GM19025 (cell line): ENCODE data around the gene KHDC1L.
"Not testable (repeated sequence)": the region's sequence is repeated elsewhere in the genome, so short reads cannot be mapped to it uniquely, and the experiment has no call there.

ENCODE experiments used
- ATAC-seq: cut with Tn5 transposase; IDR thresholded peaks from one replicate; pipeline ENCODE4 v1.9.1; 2021; ENCODE audit warnings: mild to moderate bottlenecking, low read depth, moderate library complexity; ENCODE audit not compliant: unreplicated experiment

KHDC1L gene, protein sequence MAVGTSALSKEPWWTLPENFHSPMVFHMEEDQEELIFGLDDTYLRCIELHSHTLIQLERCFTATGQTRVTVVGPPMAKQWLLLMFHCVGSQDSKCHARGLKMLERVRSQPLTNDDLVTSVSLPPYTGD

DNA sequence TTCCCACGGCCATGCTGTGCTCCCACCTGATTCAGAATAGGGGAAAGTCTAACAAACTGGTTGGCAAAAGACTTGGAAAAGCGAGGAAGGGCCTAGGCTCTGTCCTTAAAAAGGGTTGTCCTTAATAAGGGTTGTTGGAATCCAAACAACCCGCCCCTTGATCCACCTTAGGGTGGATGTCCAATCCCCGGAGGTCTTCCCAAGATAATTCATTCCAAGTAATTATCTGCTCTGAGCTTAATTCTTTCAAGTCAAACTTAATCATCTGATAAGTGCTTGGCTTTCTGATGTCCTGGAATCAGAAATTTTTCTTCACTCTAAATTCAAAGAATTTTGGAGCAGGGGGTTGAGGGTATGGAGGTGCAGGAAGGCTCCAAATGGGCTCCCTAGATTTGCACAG lies at the start of gene KHDC1L:
TSS of gene KHDC1L (minus strand) at position 101 of the 400 bp plus-strand sequence. CDS start at position 13, 88 bp downstream.
- no peak for ATAC-seq

GRCh38 chr6:73269296-73269695 lies 44.0 kb upstream of the KHDC1L start:
- ATAC-seq: not testable (repeated sequence)

DNA sequence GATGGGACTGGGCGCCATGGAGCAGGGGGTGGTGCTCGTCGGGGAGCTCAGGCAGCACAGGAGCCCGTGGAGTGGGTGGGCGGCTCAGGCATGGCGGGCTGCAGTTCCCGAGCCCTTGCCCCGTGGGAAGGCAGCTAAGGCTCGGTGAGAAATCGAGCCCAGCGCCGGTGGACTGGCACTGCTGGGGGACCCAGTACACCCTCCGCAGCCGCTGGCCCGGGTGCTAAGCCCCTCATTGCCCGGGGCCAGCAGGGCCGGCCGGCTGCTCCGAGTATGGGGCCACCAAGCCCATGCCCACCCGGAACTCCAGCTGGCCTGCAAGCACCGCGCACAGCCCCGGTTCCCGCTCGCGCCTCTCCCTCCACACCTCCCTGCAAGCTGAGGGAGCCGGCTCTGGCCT lies 43.6 kb upstream of the KHDC1L start:
- ATAC-seq: not testable (repeated sequence)

DNA sequence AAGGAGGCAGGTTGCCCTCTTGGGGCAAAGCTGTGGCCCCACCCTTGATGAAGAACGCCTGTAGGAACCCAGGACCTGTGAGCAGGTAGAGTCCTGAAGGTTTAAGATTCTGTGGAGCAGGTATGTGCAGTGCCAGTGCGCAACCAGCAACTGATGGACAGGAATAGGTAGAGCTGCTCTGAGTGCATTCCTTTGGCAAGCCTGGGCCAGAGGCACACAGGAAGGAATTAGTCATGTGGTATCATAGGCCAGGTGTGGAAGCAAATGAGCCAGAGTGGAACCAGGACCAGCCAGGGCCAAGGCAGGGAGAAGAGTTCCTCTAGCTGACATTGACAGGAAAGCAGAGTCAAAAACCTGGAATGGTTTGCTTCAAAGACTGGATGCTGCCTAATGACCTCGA lies 39.1 kb upstream of the KHDC1L start:
- ATAC-seq: no peak

DNA sequence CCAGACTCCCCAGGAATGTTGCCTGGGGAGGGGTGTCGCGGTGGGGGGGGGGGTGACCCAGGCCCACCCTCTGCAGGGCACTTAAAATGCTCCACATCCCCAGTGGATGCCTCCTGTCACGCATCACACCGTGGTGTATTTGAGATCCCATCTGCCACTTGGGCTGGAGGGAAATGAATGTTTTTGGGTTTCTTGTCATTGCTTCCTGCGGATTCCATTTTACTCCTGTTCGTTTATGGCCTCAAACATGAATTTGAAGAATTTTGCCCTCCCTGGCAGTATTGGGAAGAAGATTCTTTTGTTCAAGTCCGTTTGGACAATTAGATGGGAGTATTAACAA lies 38.2 kb upstream of the KHDC1L start:
- no peak for ATAC-seq

DNA sequence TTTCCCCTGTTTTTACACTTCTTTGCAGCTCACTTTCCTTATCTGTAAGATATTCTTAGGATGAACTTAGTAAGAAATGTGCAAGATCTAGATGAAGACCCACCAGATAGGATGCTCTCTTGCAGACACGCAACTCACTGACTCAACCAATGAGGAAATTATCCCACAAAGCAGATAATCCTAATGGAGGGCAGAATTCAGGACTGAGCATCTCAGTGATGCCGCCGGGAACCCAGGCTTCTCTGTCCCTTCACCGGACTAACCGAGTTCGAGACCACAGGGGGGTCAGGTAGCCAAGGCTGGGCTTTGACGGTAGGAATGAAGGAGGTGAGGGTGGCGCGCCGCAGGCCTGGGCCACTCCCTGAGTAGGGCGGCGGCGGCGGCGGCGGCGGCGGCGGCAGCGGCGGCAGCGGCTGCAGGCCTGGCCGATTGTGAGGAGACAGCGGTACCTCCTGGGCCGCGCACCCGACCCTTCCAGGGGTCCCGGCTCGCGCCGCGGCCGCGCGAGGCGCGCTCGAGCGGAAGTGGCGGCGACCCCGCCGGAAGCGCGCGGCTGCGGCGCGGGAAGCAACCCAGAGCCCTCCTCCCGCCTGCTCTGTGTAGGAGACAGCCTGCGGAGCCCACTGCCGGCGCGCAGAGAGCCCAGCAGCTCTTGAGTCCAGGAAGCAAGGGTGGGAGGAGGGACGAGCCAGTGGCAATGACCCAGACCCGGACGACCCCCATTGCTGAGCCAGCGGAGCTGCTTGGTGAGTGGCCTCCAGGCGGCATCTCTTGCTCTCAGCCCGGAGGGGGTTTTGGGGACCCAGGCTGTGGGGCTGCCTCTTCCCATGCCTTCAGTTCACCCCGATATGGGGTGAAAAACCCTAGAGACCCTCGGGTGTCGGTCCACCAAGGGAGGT lies 37.6 kb upstream of the KHDC1L start, which contains the start of gene KHDC1:
TSS of gene KHDC1 (minus strand) at position 526 of the 899 bp plus-strand sequence. CDS start 20,679 bp downstream, outside the sequence.
- ATAC-seq: peak; percentile 92

DNA sequence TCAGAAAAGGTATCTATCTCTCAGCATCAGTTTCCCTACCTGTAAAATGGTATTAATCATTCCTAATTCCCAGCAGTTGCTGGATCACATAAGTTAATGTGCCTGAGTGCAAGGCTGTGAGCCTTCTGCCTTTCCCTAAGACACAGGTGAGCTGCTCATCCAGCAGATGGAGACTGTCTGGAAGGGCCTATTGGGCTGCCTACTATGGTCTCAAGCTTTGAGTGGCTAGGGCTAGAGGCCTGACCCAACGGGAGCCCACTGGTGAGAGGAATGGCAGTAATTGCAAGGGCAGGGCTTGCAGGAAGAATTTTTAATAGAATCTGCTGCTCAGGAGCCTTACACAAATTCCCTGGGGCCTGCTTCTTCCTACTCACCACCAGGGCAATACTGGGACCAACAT lies 33.4 kb upstream of the KHDC1L start:
- no peak for ATAC-seq

DNA sequence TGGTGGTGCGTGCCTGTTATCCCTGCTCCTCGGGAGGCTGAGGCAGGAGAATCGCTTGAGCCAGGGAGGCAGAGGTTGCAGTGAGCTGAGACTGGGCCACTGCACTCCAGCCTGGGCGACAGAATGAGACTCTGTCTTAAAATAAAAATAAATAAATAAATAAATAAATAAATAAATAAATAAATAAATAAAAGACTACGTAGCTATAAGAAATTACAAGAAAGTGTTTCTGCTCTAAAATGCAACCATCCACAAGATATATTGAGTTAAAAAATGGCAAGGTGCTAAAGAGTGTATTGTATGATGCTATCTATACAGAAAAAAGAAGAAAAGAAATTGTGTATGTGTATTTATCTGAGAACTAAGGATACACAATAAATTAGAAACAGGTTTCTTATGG lies 29.0 kb upstream of the KHDC1L start:
- ATAC-seq: not testable (repeated sequence)

- no peak for ATAC-seq
Observed at GRCh38 chr6:73252703-73253102, 27.4 kb upstream of the KHDC1L start.

DNA sequence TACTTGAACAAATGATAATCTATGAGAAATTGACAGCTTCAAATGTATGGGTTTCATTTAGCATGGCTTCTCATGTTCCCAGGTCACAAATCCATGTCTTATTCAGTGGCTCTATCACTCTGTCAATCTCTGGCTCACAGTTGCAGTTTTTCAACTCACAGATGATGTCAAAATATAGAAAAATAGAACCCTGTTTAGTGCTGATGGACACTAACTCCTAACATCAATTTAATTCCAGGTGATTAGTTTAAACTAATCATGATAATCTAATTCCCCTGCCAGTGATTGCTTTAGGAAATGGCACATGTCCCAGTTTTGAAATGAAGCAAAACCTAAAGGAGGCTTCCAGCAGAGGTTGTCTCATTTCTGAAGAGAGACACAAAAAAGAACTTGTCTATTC lies 24.7 kb upstream of the KHDC1L start:
- ATAC-seq: no peak

GRCh38 chr6:73248192-73248903 lies 23.1 kb upstream of the KHDC1L start:
- no peak for ATAC-seq

DNA sequence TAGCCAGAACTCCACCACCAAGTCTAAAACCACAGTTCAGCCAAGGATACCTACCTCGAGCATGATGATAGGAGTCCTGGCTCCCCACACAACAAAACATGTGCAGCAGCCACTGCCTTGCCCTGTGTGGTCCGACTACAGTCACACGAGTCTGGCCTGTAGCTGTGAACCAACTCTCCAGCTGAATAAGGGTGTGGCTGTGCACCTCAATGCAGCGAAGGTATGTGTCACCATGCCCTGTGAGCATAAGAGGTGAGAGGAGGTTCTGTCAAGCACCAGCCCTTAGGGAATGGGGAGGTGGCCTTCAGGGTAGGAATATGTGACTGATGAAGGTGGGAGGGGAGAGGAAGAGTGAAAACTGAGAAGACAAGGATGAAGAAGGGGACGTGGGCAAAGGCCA lies 16.7 kb upstream of the KHDC1L start:
- ATAC-seq: no peak

DNA sequence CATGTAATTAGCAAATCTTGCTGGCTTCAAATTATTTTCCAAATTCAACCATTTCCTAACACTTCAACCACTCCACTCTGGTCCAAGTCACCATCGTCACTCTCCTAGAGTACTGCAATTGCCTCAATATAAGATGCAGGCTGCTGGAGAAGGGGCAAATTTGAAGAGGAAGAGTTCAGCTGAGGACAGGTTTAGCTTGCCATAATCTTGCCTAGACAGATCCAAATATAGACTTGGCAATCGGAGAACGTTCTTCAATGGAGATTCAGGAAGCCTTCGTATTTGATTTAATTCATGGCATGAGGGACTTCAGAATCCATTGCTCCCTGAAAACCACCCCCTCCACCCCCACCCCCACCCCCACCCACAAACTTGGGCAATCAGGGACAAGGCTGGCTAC lies 15.4 kb upstream of the KHDC1L start:
- no peak for ATAC-seq

GRCh38 chr6:73236144-73236750 lies 11.0 kb upstream of the KHDC1L start:
- ATAC-seq: no peak

DNA sequence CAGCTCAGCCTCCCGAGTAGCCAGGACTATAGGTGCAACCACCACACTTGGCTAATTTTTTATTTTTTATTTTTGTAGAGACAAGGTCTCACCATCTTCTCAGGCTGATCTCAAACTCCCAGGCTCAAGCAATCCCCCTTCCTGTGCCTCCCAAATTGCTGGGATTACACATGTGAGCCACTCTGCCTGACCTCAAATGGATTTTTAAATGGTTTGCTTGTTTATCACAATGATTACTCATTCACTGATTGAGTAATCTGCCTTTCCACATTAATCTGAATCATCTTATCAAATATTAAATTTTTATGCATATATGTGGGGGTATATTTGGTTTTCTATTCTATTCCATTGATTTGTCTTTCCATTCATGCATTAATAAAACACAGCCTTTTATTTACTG lies 9.4 kb upstream of the KHDC1L start:
- no peak for ATAC-seq

GRCh38 chr6:73233971-73234370 lies 8.7 kb upstream of the KHDC1L start:
- not testable (repeated sequence) for ATAC-seq

DNA sequence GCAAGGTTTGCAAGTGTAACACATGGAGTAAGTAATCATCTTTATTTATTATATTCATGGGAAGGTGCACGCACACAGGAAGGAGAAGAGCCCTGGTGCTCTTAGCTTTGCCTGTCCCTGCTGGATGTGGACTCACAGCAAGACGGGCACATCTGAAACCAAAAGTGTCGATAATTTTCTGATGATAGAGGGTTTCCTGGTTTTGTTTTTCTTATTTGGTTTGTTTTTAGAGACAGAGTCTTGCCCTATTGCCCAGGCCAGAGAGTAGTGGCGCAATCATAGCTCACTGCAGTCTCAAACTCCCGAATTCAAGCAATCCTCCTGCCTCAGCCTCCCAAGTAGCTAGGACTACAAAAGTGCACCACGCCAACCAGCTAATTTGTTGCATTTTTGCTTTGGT lies 7.8 kb upstream of the KHDC1L start:
- ATAC-seq: no peak

GRCh38 chr6:73231986-73232391 lies 6.7 kb upstream of the KHDC1L start:
- peak; percentile 79 for ATAC-seq

DNA sequence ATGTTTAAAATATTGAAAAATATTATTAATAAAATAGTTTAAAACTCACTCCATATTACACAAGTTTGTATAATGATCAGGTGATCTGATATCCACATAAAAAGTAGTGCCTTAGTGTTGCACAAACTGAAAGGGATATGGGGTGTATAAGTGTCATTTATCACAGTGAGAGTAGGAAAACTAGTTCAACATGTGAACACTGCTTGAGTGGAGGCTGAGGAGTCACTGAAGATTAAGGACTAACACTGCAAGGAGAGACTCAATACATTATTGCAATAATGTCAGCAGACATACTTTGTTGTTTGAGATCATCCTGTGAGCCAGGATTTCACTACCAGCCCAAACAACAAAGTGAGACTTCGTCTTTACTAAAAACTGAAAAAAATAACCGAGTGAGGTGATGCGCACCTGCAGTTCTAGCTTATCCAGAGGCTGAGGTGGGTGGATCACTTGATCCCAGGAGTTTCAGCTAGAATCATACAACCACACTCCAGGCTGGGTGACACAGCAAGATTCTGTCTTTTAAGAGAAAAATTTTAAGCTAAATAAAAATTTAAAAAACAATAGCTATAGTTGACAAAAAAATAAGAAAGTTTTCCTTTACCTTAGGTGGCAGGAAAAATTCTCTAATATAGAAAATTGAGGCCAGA lies 2.4 kb upstream of the KHDC1L start:
- ATAC-seq: no peak

GRCh38 chr6:73216859-73217258 lies 8.4 kb downstream of the KHDC1L start:
- ATAC-seq: no peak
